ENCODE data around the gene ABTB2.

The ABTB2 gene

GRCh38 chr11:34179026-34179675 lies 178.7 kb downstream of the ABTB2 start:
- in situ Hi-C loops (cut with HindIII; ENCODE audit: low sequenced_read_pairs), result no loop called here

GRCh38 chr11:34178209-34178821 lies 179.5 kb downstream of the ABTB2 start:
- in situ Hi-C loops (cut with HindIII; ENCODE audit: low sequenced_read_pairs), result no loop called here

GRCh38 chr11:34176751-34177209 lies 181.0 kb downstream of the ABTB2 start:
- in situ Hi-C loops (cut with HindIII; ENCODE audit: low sequenced_read_pairs), result no loop called here

GRCh38 chr11:34175284-34176019 lies 182.4 kb downstream of the ABTB2 start:
- in situ Hi-C loops (cut with HindIII; ENCODE audit: low sequenced_read_pairs), result no loop called here

GRCh38 chr11:34174412-34175041 lies 183.3 kb downstream of the ABTB2 start:
- in situ Hi-C loops (cut with HindIII; ENCODE audit: low sequenced_read_pairs), result no loop called here

- in situ Hi-C loops (cut with HindIII; ENCODE audit: low sequenced_read_pairs), result no loop called here
Measured at GRCh38 chr11:34173050-34173449, 184.8 kb downstream of the ABTB2 start.

- in situ Hi-C loops (cut with HindIII; ENCODE audit: low sequenced_read_pairs), result no loop called here
Measured at GRCh38 chr11:34169686-34170085, 188.1 kb downstream of the ABTB2 start.

- in situ Hi-C loops (cut with HindIII; ENCODE audit: low sequenced_read_pairs), result no loop called here
Measured at GRCh38 chr11:34168642-34169420, 189.0 kb downstream of the ABTB2 start.

GRCh38 chr11:34167961-34168360 lies 189.8 kb downstream of the ABTB2 start:
- in situ Hi-C loops (cut with HindIII; ENCODE audit: low sequenced_read_pairs), result no loop called here

GRCh38 chr11:34166806-34167740 lies 190.7 kb downstream of the ABTB2 start:
- in situ Hi-C loops (cut with HindIII; ENCODE audit: low sequenced_read_pairs), result no loop called here

GRCh38 chr11:34165786-34166555 lies 191.8 kb downstream of the ABTB2 start:
- in situ Hi-C loops (cut with HindIII; ENCODE audit: low sequenced_read_pairs), result no loop called here

GRCh38 chr11:34165121-34165520 lies 192.7 kb downstream of the ABTB2 start:
- in situ Hi-C loops (cut with HindIII; ENCODE audit: low sequenced_read_pairs), result no loop called here

- in situ Hi-C loops (cut with HindIII; ENCODE audit: low sequenced_read_pairs), result no loop called here
Measured at GRCh38 chr11:34162856-34163255, 195.0 kb downstream of the ABTB2 start.

GRCh38 chr11:34162493-34162820 lies 195.4 kb downstream of the ABTB2 start:
- in situ Hi-C loops (cut with HindIII; ENCODE audit: low sequenced_read_pairs), result no loop called here

- in situ Hi-C loops (cut with HindIII; ENCODE audit: low sequenced_read_pairs), result no loop called here
Measured at GRCh38 chr11:34161812-34162492, 195.9 kb downstream of the ABTB2 start.

GRCh38 chr11:34161361-34161760 lies 196.4 kb downstream of the ABTB2 start:
- in situ Hi-C loops (cut with HindIII; ENCODE audit: low sequenced_read_pairs), result no loop called here

- in situ Hi-C loops (cut with HindIII; ENCODE audit: low sequenced_read_pairs), result no loop called here
Measured at GRCh38 chr11:34160791-34161190, 197.0 kb downstream of the ABTB2 start.

- in situ Hi-C loops (cut with HindIII; ENCODE audit: low sequenced_read_pairs), result no loop called here
Measured at GRCh38 chr11:34160049-34160721, 197.6 kb downstream of the ABTB2 start.

Data from endothelial cell of hepatic sinusoid (primary cell).